HepG2 (cell line): Measurements from ENCODE around the gene C10orf143. TPM values are rescaled to one million over a fixed set of nuclear protein-coding genes. Genes with fewer than 3 reads are reported as not detected.

Experiments
- ATAC-seq: fragments of 200-7000 bp; cut with Tn5 transposase; 3 replicates; pipeline ENCODE4 v1.9.1; 2020; ENCODE audit warnings: mild to moderate bottlenecking, moderate library complexity
- BruUV-seq: library from RNA; stranded (reverse); fragments of 400-500 nt; replicated peaks from 2 replicates; lab custom pipeline; 2021; lab: Mats Ljungman, UMichigan
- CTCF ChIA-PET: fragments of 300-600 bp; formaldehyde crosslinking; extraction: SDS; loops from one replicate; lab custom pipeline; 2021; ENCODE audit warnings: low total read pairs, inconsistent platforms, low intra/inter-chr PET ratio; lab: Yijun Ruan, JAX
- POLR2A ChIA-PET: fragments of 350-600 bp; sonication (Branson Sonifier 250); formaldehyde crosslinking; loops from one replicate; lab custom pipeline; 2020; ENCODE audit warnings: antibody characterized with exemption, inconsistent platforms; lab: Yijun Ruan, JAX
- DNase-seq: peaks from one replicate; pipeline ENCODE4 v3.0.0-alpha.2; 2015; ENCODE audit warnings: low spot score
- FAIRE-seq: peaks from 3 replicates; lab custom pipeline; 2011; peaks lifted over from hg19 to GRCh38; lab: Jason Lieb, UNC
- H2AFZ ChIP-seq: one replicate; pipeline ENCODE4 v1.6.1; 2011; ENCODE audit warnings: low read length, inconsistent platforms
- H3K27ac ChIP-seq: fragments of 300-600 bp; 3 replicates; pipeline ENCODE4 v1.8.0; 2011; ENCODE audit warnings: mixed run types, mild to moderate bottlenecking, mixed read lengths, low read length, inconsistent platforms; ENCODE audit not compliant: insufficient read depth; ENCODE audit errors: extremely low read length
- H3K27me3 ChIP-seq, 2 experiments: fragments of 200-600 bp in 1 of 2; 2 replicates in 1 of 2; 3 replicates in 1 of 2; pipeline versions ENCODE4 v1.6.0 to v1.8.0; 2011; ENCODE audit warnings: low read length in 2 of 2, mild to moderate bottlenecking in 2 of 2, moderate library complexity in 2 of 2, inconsistent platforms in 1 of 2; ENCODE audit not compliant: insufficient read depth in 2 of 2, control insufficient read depth in 1 of 2
- H3K36me3 ChIP-seq, 2 experiments: fragments of 200-600 bp in 1 of 2; replicated peaks in 1 of 2; 2 replicates in 1 of 2; 3 replicates in 1 of 2; pipeline versions ENCODE4 v1.5.1 to v1.8.0; 2011; ENCODE audit warnings: low read length in 2 of 2, inconsistent platforms in 1 of 2; ENCODE audit not compliant: insufficient read depth in 2 of 2, control insufficient read depth in 1 of 2
- H3K4me1 ChIP-seq: 2 replicates; pipeline ENCODE4 v1.5.1; 2012; ENCODE audit warnings: low read length, inconsistent platforms; ENCODE audit not compliant: insufficient read depth
- H3K4me2 ChIP-seq: 2 replicates; pipeline ENCODE4 v1.6.0; 2011; ENCODE audit warnings: low read depth, low read length, inconsistent platforms
- H3K4me3 ChIP-seq, 3 experiments: fragments of 200-600 bp in 1 of 3; sonication (generic), shearing (Covaris generic) in 1 of 3; replicated peaks in 1 of 3; 2 replicates each; pipeline ENCODE4 v1.5.1; 2011 to 2016; ENCODE audit warnings: low read length in 3 of 3, inconsistent platforms in 2 of 3, low read depth in 2 of 3, mild to moderate bottlenecking in 2 of 3, control low read depth in 1 of 3, mixed read lengths in 1 of 3; ENCODE audit not compliant: insufficient read depth in 1 of 3
- H3K79me2 ChIP-seq: one replicate; pipeline ENCODE4 v1.6.1; 2011; ENCODE audit warnings: low read length, inconsistent platforms; ENCODE audit not compliant: insufficient read depth
- H3K9ac ChIP-seq: 2 replicates; pipeline ENCODE4 v1.6.0; 2011; ENCODE audit warnings: mild to moderate bottlenecking, low read depth, low read length, inconsistent platforms; ENCODE audit not compliant: insufficient read depth
- H3K9me3 ChIP-seq: 2 replicates; pipeline ENCODE4 v1.5.1; 2012; ENCODE audit warnings: mild to moderate bottlenecking, low read length
- H4K20me1 ChIP-seq: 2 replicates; pipeline ENCODE4 v1.6.0; 2011; ENCODE audit warnings: inconsistent platforms, mild to moderate bottlenecking, low read length, moderate library complexity; ENCODE audit not compliant: insufficient read depth
- ATM ChIP-seq: fragments of 450-650 bp; IDR thresholded peaks from 2 replicates; pipeline ENCODE4 v1.7.1; 2017; ENCODE audit warnings: mild to moderate bottlenecking, borderline replicate concordance
- MTA1 ChIP-seq: sonication (generic); formaldehyde crosslinking; IDR thresholded peaks from 2 replicates; pipeline ENCODE4 v1.4.0; 2020; ENCODE audit warnings: missing genetic modification reagents, mild to moderate bottlenecking, borderline replicate concordance
- PRDM15 ChIP-seq: sonication (generic); formaldehyde crosslinking; IDR thresholded peaks from 2 replicates; pipeline ENCODE4 v1.4.0; 2020; ENCODE audit warnings: missing genetic modification reagents
- SETDB1 ChIP-seq: sonication (generic); formaldehyde crosslinking; IDR thresholded peaks from 2 replicates; pipeline ENCODE4 v1.5.1; 2020; ENCODE audit warnings: missing genetic modification reagents, mild to moderate bottlenecking, borderline replicate concordance
- SNAI1 ChIP-seq: sonication (generic); formaldehyde crosslinking; IDR thresholded peaks from 2 replicates; pipeline ENCODE4 v1.5.0; 2020; ENCODE audit warnings: mild to moderate bottlenecking, missing genetic modification reagents, borderline replicate concordance
- SNAPC2 ChIP-seq: sonication (generic); formaldehyde crosslinking; IDR thresholded peaks from 2 replicates; pipeline ENCODE4 v1.8.1; 2022; ENCODE audit warnings: mild to moderate bottlenecking, missing genetic modification reagents
- TMF1 ChIP-seq: sonication (generic); formaldehyde crosslinking; IDR thresholded peaks from 2 replicates; pipeline ENCODE4 v1.8.1; 2022; ENCODE audit warnings: low read depth, missing genetic modification reagents
- YY1 ChIP-seq: IDR thresholded peaks from 2 replicates; pipeline ENCODE4 v1.6.1; 2011; ENCODE audit warnings: low read length, low read depth, moderate library complexity, mild to moderate bottlenecking; ENCODE audit not compliant: insufficient read depth, insufficient replicate concordance
- ZC3H4 ChIP-seq: sonication (generic); formaldehyde crosslinking; IDR thresholded peaks from 2 replicates; pipeline ENCODE4 v1.4.0; 2020; ENCODE audit warnings: missing genetic modification reagents, borderline replicate concordance
- ZFP90 ChIP-seq: sonication (generic); formaldehyde crosslinking; IDR thresholded peaks from 2 replicates; pipeline ENCODE4 v1.8.0; 2022; ENCODE audit warnings: missing genetic modification reagents, mild to moderate bottlenecking, inconsistent platforms, borderline replicate concordance
- ZNF367 ChIP-seq: sonication (generic); formaldehyde crosslinking; IDR thresholded peaks from 2 replicates; pipeline ENCODE4 v1.4.0; 2020; ENCODE audit warnings: missing genetic modification reagents, borderline replicate concordance
- WGBS: methylation state at CpG from one replicate; pipeline ENCODE4 v1.1.6; 2017; ENCODE audit warnings: low lambda C conversion rate; 5-methylcytosine and 5-hydroxymethylcytosine counted together
- in situ Hi-C: cut with HindIII; loops from 2 replicates; pipeline ENCODE4 v1.10.0; 2017; ENCODE audit warnings: low pct_unique_long_range_greater_than_20kb; ENCODE audit not compliant: extremely low pct_ligation_motif_present
- intact Hi-C: fragments of 100-400 bp; cut with micrococcal nuclease; formaldehyde crosslinking; loops from one replicate; pipeline ENCODE4 v1.10.0; 2022; ENCODE audit not compliant: unreplicated experiment
- polyA plus RNA-seq, 8 experiments: library from polyadenylated mRNA; depleted of rRNA in 3 of 8; stranded (reverse) in 7 of 8; unstranded in 1 of 8; fragments of >200 nt; fragmentation: Illumina TruSeq in 4 of 8; extraction: Trizol in 4 of 8; gene quantifications; 2 replicates each; pipeline versions ENCODE4 v1.2.1 to v1.2.3, GENCODE V29; 2011 to 2016; ENCODE audit warnings: low read depth in 4 of 8, missing spikeins in 1 of 8, mixed read lengths in 1 of 8; ENCODE audit not compliant: insufficient read depth in 1 of 8
- total RNA-seq, 5 experiments: library from RNA; depleted of rRNA; stranded (reverse); fragments of >200 nt; fragmentation: Illumina TruSeq; extraction: Trizol; gene quantifications; 2 replicates each; pipeline ENCODE4 v1.2.3, GENCODE V29; 2016; ENCODE audit warnings: low read depth in 1 of 5
- TF ChIP-seq, protein P1 (sequence below): sonication (generic); formaldehyde crosslinking; IDR thresholded peaks from 2 replicates; pipeline ENCODE4 v1.4.0; 2020; ENCODE audit warnings: missing genetic modification reagents
- TF ChIP-seq, protein P2 (sequence below): fragments of 450-650 bp; IDR thresholded peaks from 2 replicates; pipeline ENCODE4 v1.6.1; 2017
- TF ChIP-seq, protein P3 (sequence below): sonication (generic); formaldehyde crosslinking; conservative IDR thresholded peaks from 2 replicates; pipeline ENCODE4 v1.4.0; 2020; ENCODE audit warnings: missing genetic modification reagents

C10orf143 gene
- total and polyA plus RNA-seq, 2 of the 13 experiments (the other 11 are each of a cell fraction or from before 2014, with no cell fraction given), result 0.21 to 0.91 TPM

DNA sequence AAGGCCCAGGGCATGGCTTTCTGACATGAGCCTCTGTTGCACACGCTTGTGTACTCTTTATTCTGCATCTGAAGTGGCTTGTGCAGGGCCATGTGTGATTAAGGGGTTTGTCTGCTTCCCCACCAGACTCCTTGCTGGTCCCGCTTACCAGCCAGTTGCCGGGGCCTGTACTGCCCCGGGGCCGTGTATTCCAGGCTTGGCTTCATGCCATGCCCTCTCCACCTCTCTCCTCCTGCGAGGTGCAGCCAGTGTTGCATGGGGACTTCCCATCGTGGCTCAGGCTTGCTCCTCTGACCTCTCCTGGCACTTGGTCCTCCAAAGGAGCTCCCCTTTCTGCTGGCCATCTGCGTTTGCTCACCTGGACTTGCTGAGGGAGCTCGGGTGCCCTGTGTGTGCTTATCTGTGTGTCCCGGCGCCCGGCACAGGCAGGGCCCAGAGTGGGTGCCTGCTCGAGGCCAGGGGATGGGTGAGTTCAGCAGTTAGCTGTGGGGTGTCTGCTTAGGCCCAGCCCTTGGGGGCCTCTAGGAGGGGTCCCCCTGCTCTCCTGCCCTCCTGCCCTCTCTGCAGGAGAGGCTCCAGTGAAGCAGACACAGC is 11.0 kb upstream of the C10orf143 start:
- peak; percentile 68 for ATAC-seq
- ChIA-PET CTCF (no interaction called here), POLR2A (interaction anchor here (1.3 kb wide), 1 partner anchor 15 kb away, joined by 3 read pairs; the partner anchor contains the start of gene GLRX3)
- Histone ChIP-seq H3K36me3 (no peaks in the 10 kb centered on the region), H3K79me2 (no peaks in the 10 kb centered on the region), H3K9me3 (peaks cover 9% of the 10 kb centered on the region; the same call in 1 of the 2 replicates), H3K4me2 (no peak overlapping the region), H2AFZ (no peak overlapping the region), H3K27ac (no peak overlapping the region), H3K4me3 (no peak overlapping the region), H3K4me1 (no peaks in the 10 kb centered on the region), H3K27me3 (peaks cover 4 to 11% of the 10 kb centered on the region in 2 experiments; a peak in 3 of 5 replicates), H3K9ac (no peak overlapping the region), H4K20me1 (no peaks in the 10 kb centered on the region)
- no peak for DNase-seq
- in situ Hi-C loops, result no loop called here
- WGBS, result 9% methylated on average over 11 of the region's 13 CpGs
- no TSS peak for BruUV-seq
- intact Hi-C loops, result no loop called here
- no peak for FAIRE-seq
- TF ChIP-seq, protein P1, sequence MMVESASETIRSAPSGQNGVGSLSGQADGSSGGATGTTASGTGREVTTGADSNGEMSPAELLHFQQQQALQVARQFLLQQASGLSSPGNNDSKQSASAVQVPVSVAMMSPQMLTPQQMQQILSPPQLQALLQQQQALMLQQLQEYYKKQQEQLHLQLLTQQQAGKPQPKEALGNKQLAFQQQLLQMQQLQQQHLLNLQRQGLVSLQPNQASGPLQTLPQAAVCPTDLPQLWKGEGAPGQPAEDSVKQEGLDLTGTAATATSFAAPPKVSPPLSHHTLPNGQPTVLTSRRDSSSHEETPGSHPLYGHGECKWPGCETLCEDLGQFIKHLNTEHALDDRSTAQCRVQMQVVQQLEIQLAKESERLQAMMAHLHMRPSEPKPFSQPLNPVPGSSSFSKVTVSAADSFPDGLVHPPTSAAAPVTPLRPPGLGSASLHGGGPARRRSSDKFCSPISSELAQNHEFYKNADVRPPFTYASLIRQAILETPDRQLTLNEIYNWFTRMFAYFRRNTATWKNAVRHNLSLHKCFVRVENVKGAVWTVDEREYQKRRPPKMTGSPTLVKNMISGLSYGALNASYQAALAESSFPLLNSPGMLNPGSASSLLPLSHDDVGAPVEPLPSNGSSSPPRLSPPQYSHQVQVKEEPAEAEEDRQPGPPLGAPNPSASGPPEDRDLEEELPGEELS (CRISPR knock-in tag), result no peak
- TF ChIP-seq ZNF367 (CRISPR knock-in tag), result no peak
- no peak for TF ChIP-seq PRDM15 (CRISPR knock-in tag)
- no peak for TF ChIP-seq SNAI1 (CRISPR knock-in tag)
- no peak for TF ChIP-seq ZFP90 (CRISPR knock-in tag)
- no peak for TF ChIP-seq ATM
- TF ChIP-seq, protein P2, sequence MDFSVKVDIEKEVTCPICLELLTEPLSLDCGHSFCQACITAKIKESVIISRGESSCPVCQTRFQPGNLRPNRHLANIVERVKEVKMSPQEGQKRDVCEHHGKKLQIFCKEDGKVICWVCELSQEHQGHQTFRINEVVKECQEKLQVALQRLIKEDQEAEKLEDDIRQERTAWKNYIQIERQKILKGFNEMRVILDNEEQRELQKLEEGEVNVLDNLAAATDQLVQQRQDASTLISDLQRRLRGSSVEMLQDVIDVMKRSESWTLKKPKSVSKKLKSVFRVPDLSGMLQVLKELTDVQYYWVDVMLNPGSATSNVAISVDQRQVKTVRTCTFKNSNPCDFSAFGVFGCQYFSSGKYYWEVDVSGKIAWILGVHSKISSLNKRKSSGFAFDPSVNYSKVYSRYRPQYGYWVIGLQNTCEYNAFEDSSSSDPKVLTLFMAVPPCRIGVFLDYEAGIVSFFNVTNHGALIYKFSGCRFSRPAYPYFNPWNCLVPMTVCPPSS, result no peak
- no peak for TF ChIP-seq TMF1
- no peak for TF ChIP-seq YY1
- TF ChIP-seq MTA1 (CRISPR knock-in tag), result no peak
- TF ChIP-seq ZC3H4 (CRISPR knock-in tag), result no peak
- TF ChIP-seq SNAPC2 (CRISPR knock-in tag), result no peak
- TF ChIP-seq, protein P3, sequence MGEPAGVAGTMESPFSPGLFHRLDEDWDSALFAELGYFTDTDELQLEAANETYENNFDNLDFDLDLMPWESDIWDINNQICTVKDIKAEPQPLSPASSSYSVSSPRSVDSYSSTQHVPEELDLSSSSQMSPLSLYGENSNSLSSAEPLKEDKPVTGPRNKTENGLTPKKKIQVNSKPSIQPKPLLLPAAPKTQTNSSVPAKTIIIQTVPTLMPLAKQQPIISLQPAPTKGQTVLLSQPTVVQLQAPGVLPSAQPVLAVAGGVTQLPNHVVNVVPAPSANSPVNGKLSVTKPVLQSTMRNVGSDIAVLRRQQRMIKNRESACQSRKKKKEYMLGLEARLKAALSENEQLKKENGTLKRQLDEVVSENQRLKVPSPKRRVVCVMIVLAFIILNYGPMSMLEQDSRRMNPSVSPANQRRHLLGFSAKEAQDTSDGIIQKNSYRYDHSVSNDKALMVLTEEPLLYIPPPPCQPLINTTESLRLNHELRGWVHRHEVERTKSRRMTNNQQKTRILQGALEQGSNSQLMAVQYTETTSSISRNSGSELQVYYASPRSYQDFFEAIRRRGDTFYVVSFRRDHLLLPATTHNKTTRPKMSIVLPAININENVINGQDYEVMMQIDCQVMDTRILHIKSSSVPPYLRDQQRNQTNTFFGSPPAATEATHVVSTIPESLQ (CRISPR knock-in tag), result no peak
- no peak for TF ChIP-seq SETDB1 (CRISPR knock-in tag)
